Stomach (tissue), 9 donors: ENCODE results near the gene ARHGAP40. TPM values are rescaled to one million over a fixed set of nuclear protein-coding genes. Genes with fewer than 3 reads are reported as not detected.

Experiments
- DNase-seq, 2 donors: peaks; one replicate each; pipeline versions ENCODE4 v3.0.0 to v3.0.0-alpha.2; 2013 to 2019
- H3K27ac ChIP-seq, 5 donors: fragments of 200-600 bp in 4 of 5; sonication (generic) in 4 of 5; one replicate each; pipeline ENCODE4 v1.5.1; 2013 to 2019; ENCODE audit warnings: mild to moderate bottlenecking in 1 of 5, moderate library complexity in 1 of 5
- H3K27me3 ChIP-seq, 3 donors: fragments of 200-600 bp; sonication (generic); one replicate each; pipeline ENCODE4 v1.5.1; 2017 to 2019; ENCODE audit warnings: mixed run types in 1 of 3
- H3K36me3 ChIP-seq, 4 donors: fragments of 200-600 bp; sonication (generic); 1 replicate in 3 of 4; 2 replicates in 1 of 4; pipeline ENCODE4 v1.5.1; 2016 to 2019
- H3K4me1 ChIP-seq, 4 donors: fragments of 200-600 bp; sonication (generic); one replicate each; pipeline ENCODE4 v1.5.1; 2016 to 2019
- H3K4me3 ChIP-seq, 4 donors: fragments of 200-600 bp; sonication (generic) in 3 of 4; one replicate each; pipeline ENCODE4 v1.5.1; 2016 to 2019; ENCODE audit warnings: mild to moderate bottlenecking in 1 of 4
- H3K9me3 ChIP-seq, 4 donors: fragments of 200-600 bp; sonication (generic); one replicate each; pipeline ENCODE4 v1.5.1; 2016 to 2019
- EP300 ChIP-seq: sonication (generic); formaldehyde crosslinking; IDR thresholded peaks from one replicate; pipeline ENCODE4 v1.6.1; 2017; ENCODE audit warnings: antibody characterized with exemption
- POLR2A ChIP-seq, 4 donors: fragments of 450-650 bp; IDR thresholded peaks; one replicate each; pipeline ENCODE4 v1.6.1; 2016; ENCODE audit warnings: antibody characterized with exemption in 4 of 4, control low read depth in 2 of 4, mild to moderate bottlenecking in 1 of 4, moderate library complexity in 1 of 4
- POLR2AphosphoS5 ChIP-seq, 3 donors: sonication (generic); formaldehyde crosslinking; IDR thresholded peaks; one replicate each; pipeline ENCODE4 v1.6.1; 2016; ENCODE audit warnings: antibody characterized with exemption in 3 of 3
- WGBS, 5 donors: extraction: QIAGEN DNeasy Blood & Tissue Kit in 3 of 5; methylation state at CpG; one replicate each; pipeline versions ENCODE4 v1.1.5 to v1.1.7; 2013 to 2018; 5-methylcytosine and 5-hydroxymethylcytosine counted together
- intact Hi-C: fragments of 100-400 bp; cut with DNase I; formaldehyde crosslinking; loops from one replicate; pipeline ENCODE4 v1.15.1; 2023; ENCODE audit warnings: low total_unique reads
- polyA plus RNA-seq, 3 donors: library from polyadenylated mRNA; stranded (reverse); fragments of 200-250 nt; gene quantifications; one replicate each; pipeline ENCODE4 v1.2.3, GENCODE V29; 2013
- total RNA-seq, 5 donors: library from RNA; depleted of rRNA; stranded (reverse); fragments of >200 nt; gene quantifications; one replicate each; pipeline versions ENCODE4 v1.1.0 to v1.2.3, GENCODE V29; 2014 to 2016
- TF ChIP-seq, protein P1 (sequence below), 7 experiments: fragments of 450-650 bp in 4 of 7; fragments of 200-600 bp in 3 of 7; sonication (generic) in 3 of 7; IDR thresholded peaks; one replicate each; pipeline ENCODE4 v1.5.1; 2016 to 2019; ENCODE audit warnings: antibody characterized with exemption in 7 of 7, control low read depth in 2 of 7, mild to moderate bottlenecking in 1 of 7
- donor health status: healthy with polysubstance abuse.
- donor health status: Bipolar disorder and iron deficiency.
- donor health status: healthy.

The ARHGAP40 gene
- total and polyA plus RNA-seq, 8 donors: 0.31 to 15.7 (median 1.1) TPM; not detected in 3

- no peak for TF ChIP-seq POLR2A (IDR thresholded peaks at IDR 0.05)
- TF ChIP-seq, protein P1, sequence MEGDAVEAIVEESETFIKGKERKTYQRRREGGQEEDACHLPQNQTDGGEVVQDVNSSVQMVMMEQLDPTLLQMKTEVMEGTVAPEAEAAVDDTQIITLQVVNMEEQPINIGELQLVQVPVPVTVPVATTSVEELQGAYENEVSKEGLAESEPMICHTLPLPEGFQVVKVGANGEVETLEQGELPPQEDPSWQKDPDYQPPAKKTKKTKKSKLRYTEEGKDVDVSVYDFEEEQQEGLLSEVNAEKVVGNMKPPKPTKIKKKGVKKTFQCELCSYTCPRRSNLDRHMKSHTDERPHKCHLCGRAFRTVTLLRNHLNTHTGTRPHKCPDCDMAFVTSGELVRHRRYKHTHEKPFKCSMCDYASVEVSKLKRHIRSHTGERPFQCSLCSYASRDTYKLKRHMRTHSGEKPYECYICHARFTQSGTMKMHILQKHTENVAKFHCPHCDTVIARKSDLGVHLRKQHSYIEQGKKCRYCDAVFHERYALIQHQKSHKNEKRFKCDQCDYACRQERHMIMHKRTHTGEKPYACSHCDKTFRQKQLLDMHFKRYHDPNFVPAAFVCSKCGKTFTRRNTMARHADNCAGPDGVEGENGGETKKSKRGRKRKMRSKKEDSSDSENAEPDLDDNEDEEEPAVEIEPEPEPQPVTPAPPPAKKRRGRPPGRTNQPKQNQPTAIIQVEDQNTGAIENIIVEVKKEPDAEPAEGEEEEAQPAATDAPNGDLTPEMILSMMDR (IDR thresholded peaks at IDR 0.05): no peak
- TF ChIP-seq EP300: no peak
- no peak for TF ChIP-seq POLR2AphosphoS5 (IDR thresholded peaks at IDR 0.05)
- Histone ChIP-seq H3K9me3 (no peaks in the 10 kb centered on the region), H3K4me3 (no peak overlapping the region), H3K36me3 (peaks cover 12 to 34% (median 29%) of the 10 kb centered on the region in 4 donors), H3K4me1 (no peaks in the 10 kb centered on the region), H3K27me3 (peaks cover 0 to 16% (median 0%) of the 10 kb centered on the region in 3 donors), H3K27ac (no peak overlapping the region)
- intact Hi-C loops: no loop called here
- WGBS, 5 donors: 70 to 79% (median 73%) methylated on average over 4 of the region's 4 CpGs
- DNase-seq: no peak
Observed at GRCh38 chr20:38579921-38580320, 21.7 kb upstream of the ARHGAP40 start.

DNA sequence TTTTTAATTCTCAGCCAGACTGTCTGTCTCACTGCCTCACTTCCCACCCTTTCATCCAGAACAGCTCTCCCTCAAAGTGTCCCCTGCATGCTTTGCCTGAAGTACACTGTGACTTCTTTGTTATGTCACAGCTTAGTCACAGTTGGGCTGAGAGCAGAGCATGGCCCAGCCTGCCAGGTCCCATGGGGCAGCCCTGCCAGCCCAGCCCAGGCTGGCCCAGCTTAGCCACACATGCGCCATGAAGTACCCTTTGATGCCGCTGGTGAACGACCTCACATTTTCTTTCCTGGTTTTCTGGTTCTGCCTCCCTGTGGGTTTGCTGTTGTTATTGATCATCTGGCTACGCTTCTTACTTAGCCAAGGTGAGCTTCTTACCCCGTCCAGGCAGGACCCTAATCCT lies 20.6 kb upstream of the ARHGAP40 start, which contains the start of gene ADIG:
Gene ADIG (plus strand): TSS at position 185 of the 400 bp plus-strand sequence. CDS start 54 bp downstream, at position 239.
- Histone ChIP-seq H3K4me3 (no peak within 1 kb of the TSS), H3K4me1 (no peaks in the 10 kb centered on the region), H3K9me3 (no peaks in the 10 kb centered on the region), H3K36me3 (peaks cover 7 to 23% (median 19%) of the 10 kb centered on the region in 4 donors), H3K27ac (no peak within 1 kb of the TSS), H3K27me3 (peaks cover 0 to 22% (median 0%) of the 10 kb centered on the region in 3 donors)
- TF ChIP-seq, protein P1 (IDR thresholded peaks at IDR 0.05): no peak
- TF ChIP-seq EP300 (no peak), POLR2AphosphoS5 (IDR thresholded peaks at IDR 0.05) (no peak), POLR2A (IDR thresholded peaks at IDR 0.05) (no peak)
- intact Hi-C loops: no loop called here
- DNase-seq: peak in 1 of 2 donors; percentile 22
- 52 to 69% (median 67%) methylated on average over 5 of the region's 5 CpGs for WGBS, 5 donors

DNA sequence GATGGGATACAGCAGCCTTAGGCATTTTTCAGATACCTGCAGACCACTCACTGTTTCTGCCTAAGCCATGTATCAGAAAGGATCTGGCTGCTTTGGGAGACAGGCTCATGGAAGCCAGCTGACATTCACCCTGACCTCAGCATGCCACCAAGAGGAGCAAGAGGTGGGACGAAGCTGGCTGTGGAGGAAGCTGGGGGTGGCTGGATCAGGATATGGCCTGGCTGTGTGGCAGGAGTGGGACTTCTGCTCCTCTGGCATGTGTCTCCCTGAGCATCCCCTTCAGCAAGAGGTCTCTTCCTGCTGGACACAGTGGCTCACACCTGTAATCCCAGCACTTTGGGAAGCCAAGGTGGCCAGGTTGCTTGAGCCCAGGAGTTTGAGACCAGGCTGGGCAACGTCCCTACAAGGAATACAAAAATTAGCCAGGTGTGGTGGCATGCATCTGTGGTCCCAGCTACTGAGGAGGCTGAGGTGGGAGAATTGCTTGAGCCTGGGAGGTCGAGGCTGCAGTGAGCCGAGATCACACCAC lies 19.7 kb upstream of the ARHGAP40 start:
- no peak overlapping the region for H3K27ac ChIP-seq
- H3K27me3 ChIP-seq: peaks cover 0 to 28% (median 0%) of the 10 kb centered on the region in 3 donors
- H3K4me1 ChIP-seq: no peaks in the 10 kb centered on the region
- peaks cover 0 to 14% (median 10%) of the 10 kb centered on the region in 4 donors for H3K36me3 ChIP-seq
- no peak for DNase-seq
- no peak overlapping the region for H3K4me3 ChIP-seq
- no peak for TF ChIP-seq EP300
- TF ChIP-seq POLR2A (IDR thresholded peaks at IDR 0.05): no peak
- TF ChIP-seq, protein P1 (IDR thresholded peaks at IDR 0.05): no peak
- TF ChIP-seq POLR2AphosphoS5 (IDR thresholded peaks at IDR 0.05): no peak
- 55 to 68% (median 66%) methylated on average over 4 of the region's 4 CpGs for WGBS, 5 donors
- intact Hi-C loops: no loop called here
- no peaks in the 10 kb centered on the region for H3K9me3 ChIP-seq

- H3K4me3 ChIP-seq: no peak overlapping the region
- DNase-seq: no peak
- H3K9me3 ChIP-seq: no peaks in the 10 kb centered on the region
- 79 to 98% (median 88%) methylated on average over 4 of the region's 4 CpGs for WGBS, 5 donors
- no peaks in the 10 kb centered on the region for H3K4me1 ChIP-seq
- intact Hi-C loops: no loop called here
- H3K36me3 ChIP-seq: peaks cover 0 to under 1% (median 0%) of the 10 kb centered on the region in 4 donors
- H3K27me3 ChIP-seq: peaks cover 0 to 37% (median 0%) of the 10 kb centered on the region in 3 donors
- TF ChIP-seq POLR2A (IDR thresholded peaks at IDR 0.05): no peak
- no peak for TF ChIP-seq POLR2AphosphoS5 (IDR thresholded peaks at IDR 0.05)
- TF ChIP-seq, protein P1 (IDR thresholded peaks at IDR 0.05): no peak
- no peak for TF ChIP-seq EP300
- H3K27ac ChIP-seq: no peak overlapping the region
Observed at GRCh38 chr20:38583306-38583705, 18.3 kb upstream of the ARHGAP40 start.
